Testis (tissue), 2 donors: ENCODE measurements around the gene GFOD1.

ENCODE experiments used
- CTCF ChIP-seq, 3 experiments: fragments of 450-650 bp in 2 of 3; fragments of 200-600 bp in 1 of 3; sonication (generic) in 1 of 3; IDR thresholded peaks; one replicate each; pipeline ENCODE4 v1.5.1; 2016 to 2019; ENCODE audit warnings: antibody characterized with exemption in 3 of 3, mild to moderate bottlenecking in 2 of 3, moderate library complexity in 1 of 3
- POLR2A ChIP-seq: fragments of 450-650 bp; IDR thresholded peaks from one replicate; pipeline ENCODE4 v1.6.1; 2017; ENCODE audit warnings: antibody characterized with exemption, mild to moderate bottlenecking, moderate library complexity

DNA sequence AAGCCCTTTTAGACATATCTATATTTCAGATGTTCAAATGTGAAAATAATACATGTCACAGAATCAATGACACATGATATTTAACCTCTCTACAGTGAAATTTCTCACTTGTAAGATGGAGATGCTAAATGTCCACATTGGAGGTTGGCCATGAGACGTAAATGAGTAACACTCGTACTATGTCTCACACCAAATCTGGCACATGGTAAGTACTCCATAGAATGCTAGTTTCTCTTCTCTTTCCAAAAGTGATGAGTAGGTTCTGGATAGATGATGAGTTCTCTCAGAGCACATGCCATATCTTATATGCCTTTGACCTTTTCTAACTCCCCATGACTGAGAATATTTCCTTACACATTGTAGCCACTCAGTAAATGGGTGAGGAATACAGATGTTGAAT is 17.7 kb downstream of the GFOD1 start:
- no peak for TF ChIP-seq POLR2A
- TF ChIP-seq CTCF (IDR thresholded peaks at IDR 0.05), result no peak
